Central memory CD4-positive, alpha-beta T cell (primary cell): ENCODE measurements around the gene AGPAT3.
A peak's percentile ranks its signal among the peaks of the same experiment; 100 is the strongest.

Source experiments
- DNase-seq: peaks from one replicate; pipeline ENCODE4 v3.0.0; 2022

Gene AGPAT3

DNA sequence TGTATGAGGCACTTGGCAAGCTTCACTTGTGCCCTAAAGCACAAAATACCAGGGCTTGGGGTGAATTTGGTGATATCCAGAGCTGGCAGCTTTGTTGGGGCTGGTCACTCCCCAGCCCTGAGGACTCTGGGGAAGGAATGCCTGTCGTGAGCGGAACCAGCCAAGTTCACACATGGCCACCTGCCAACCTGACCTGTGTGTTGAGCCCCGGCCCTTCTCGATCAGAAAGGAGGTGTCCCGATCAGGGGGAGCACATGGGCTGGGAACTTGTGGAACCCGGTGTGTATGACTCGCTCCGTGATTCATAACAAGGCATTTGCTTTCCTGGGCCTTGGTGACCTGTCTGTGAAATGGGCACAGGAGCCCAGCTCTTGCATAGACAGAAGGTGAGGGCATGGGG lies 43.1 kb downstream of the AGPAT3 start:
- DNase-seq: no peak

DNA sequence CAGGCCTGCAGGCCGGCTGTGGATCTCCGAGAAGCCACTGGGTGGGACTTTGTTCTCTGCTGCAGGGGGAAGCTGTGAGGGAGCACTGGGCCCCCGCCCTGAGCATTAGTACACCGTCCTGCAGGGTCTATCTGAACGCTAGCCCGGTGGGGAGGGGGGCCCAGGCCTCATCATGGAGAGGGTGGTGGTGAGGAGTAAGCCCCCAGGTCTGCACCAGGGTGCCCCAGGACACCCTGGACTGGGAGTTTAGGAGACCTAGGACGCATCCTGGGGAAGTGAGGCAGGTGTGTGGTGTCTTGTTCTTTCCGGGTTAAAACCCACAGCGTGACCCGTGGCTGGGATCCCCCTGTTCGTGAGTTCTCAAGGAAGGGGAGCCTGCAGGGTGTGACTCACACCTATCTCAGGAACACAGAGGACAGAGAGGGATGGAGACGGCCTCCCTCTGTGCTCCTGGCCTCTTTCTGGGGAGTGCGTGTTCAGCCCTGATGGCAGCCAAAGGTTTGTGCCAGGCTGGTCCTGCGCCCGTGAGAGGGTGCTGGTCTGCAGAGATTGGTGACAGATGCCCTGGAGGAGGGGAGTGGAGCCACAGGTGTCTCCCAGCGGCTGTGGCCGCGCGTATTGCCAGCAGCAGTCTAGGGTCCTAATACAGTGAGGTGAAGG lies 44.8 kb downstream of the AGPAT3 start:
- DNase-seq: no peak

DNA sequence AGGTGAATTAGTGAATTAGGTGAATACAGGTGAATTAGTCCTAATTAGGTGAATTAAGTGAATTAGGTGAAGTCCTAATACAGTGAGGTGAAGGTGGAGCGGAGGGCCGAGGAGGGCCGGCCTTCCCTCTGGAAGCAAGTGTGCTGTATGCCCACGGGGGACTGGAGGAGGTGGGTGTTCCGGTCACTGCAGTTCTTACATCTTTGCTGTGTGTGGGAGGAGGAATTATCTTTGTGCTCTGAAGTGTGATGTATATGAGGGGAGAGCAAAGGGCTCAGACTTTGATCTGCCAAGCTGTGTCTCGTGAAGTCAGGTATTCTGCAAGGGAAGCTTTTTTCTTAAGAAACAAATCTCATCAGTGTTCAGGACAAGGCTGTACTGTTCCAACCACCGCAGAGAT lies 45.4 kb downstream of the AGPAT3 start:
- DNase-seq: no peak

DNA sequence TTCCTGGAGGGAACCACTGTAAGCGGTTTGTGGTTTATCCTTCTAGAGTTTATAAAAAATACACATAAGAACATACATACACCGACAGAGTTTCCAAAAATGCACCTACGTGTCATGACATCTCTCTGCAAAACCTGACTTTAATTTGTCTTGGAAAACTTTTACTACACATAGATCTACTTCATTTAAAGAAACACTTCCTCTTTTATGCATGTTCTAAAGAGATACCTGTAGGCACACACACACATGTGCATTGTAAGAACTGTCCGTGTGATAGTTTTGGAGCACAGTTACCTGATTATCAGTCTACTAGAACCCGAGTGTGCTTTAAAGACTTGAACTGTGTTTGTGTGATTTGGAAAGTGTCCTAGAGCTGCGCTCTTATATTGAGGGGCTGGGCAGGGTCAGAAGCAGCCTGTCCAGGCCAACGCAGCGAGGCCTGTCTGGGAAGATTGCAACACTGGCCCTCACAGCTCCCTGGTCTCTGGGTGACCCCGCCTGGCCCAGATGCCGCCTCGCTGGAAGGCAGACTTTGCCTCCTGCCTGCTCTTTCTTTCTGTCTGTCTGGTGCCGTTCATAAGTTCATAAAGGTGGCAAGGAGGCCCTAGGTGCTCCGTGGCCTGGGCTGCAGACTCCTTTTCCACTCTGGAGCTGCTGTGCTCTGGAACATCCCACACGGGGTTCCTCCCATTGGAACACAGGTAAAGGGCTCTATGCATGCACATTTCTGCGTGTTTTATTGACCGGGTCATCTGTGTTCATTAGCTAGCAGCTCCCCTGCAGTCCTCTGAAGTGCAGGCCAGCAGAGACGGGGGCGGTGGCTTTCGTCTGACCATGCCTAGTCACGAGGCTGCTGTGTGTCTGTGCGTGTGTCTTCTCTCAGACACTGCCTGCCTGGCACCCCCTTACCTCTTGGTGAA lies 46.3 kb downstream of the AGPAT3 start:
- DNase-seq: no peak

DNA sequence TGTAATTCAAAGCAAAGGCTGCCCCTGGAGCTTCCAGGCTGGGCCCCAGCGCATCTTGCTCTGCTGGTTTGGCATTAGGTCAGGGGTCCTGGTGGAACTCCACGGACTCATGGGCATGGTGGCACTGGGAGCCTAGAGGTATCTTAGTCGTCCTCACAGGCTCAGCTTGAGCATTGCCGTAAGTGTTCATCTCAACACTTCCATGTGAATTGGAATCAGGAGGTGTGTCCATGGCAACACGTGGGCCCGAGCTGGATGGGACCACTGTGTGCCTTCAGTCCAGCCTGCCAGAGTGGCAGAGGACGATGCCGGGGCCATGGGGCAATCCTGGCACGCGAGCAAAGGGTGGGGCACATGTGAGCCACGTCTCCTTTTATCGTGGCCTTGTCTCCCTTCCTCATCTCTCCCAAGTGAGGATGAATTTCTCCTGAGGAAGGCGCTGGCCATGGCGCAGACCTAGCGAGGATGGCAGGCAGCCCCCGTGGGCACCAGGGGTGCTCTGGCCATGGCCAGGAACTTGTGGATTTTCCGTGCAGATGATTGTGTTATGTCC lies 47.0 kb downstream of the AGPAT3 start:
- DNase-seq: no peak

DNA sequence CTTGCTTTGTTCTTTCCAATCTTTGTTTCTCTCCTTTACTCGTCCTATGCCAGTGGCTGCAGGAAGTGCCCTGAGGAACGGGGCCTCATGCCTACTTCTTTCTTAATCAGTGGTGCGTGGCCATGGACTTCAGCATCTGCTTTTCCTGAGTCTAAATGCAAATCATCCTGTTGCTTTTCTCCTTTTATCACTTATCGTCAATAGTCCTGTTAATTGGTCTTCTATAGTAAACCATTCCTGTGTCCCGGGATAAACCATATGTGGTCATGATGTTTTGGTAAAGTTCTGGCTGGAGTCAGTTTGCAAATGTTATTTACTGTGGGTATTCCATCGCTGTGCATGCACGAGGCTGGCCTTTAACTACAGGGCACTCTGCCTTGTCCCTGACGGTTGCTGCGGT lies 47.5 kb downstream of the AGPAT3 start:
- no peak for DNase-seq

DNA sequence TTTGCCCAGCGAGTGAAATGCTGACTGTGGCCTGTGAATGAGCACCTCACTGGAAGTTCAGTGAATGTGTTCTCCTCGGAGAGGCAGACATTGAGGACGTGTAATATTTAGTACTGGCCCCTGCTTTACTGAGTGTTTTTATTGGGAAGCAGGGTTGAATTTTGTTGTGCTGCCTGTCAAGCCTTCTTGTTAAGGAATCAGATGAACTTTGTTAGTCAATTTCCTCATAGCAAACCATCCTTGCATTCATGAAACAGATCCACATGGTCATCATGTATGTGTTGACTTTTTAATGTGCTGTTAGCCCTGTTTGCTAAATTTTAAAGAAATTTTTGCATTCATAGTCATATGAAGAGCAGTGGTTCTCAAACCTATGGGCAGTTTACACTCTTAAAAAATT lies 47.9 kb downstream of the AGPAT3 start:
- DNase-seq: no peak

DNA sequence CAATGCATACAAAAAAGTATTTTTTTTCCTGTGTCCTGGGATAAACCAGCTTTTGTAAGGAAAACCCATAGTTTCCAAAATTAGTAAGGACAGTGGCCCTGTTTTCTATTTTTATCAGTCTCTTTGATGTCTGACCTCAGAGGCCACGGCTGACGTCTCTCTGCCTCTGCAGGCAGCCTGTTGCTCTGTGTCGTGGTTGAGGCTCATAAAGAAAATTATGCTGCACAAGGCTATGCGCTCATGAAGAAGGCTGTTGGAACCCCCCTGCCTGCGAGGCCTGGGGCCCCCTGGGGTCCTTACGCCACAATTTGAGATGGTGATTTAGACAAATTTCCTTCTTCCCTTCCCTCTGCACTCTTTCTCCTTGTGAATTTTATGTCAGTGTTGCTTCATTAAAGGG lies 48.9 kb downstream of the AGPAT3 start:
- DNase-seq: no peak

DNA sequence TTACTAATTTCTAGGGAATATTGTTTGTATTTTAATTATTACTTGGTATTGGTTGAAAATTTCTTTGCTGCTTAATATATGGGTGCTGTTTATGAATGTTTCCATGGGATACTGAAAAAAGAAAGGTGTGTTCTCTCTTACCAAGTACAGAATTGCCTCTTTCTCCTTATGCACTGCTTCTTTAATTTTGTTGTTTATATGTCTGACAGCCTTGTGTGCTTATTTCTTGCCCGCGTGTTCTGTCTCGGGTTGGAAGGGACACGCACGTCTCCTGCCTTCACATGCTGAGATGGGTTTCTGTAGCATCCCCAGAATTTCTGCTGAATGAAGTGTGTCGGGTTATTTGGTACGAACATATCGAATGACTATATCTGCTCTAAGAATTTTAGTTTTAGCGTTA lies 51.1 kb downstream of the AGPAT3 start:
- DNase-seq: no peak

DNA sequence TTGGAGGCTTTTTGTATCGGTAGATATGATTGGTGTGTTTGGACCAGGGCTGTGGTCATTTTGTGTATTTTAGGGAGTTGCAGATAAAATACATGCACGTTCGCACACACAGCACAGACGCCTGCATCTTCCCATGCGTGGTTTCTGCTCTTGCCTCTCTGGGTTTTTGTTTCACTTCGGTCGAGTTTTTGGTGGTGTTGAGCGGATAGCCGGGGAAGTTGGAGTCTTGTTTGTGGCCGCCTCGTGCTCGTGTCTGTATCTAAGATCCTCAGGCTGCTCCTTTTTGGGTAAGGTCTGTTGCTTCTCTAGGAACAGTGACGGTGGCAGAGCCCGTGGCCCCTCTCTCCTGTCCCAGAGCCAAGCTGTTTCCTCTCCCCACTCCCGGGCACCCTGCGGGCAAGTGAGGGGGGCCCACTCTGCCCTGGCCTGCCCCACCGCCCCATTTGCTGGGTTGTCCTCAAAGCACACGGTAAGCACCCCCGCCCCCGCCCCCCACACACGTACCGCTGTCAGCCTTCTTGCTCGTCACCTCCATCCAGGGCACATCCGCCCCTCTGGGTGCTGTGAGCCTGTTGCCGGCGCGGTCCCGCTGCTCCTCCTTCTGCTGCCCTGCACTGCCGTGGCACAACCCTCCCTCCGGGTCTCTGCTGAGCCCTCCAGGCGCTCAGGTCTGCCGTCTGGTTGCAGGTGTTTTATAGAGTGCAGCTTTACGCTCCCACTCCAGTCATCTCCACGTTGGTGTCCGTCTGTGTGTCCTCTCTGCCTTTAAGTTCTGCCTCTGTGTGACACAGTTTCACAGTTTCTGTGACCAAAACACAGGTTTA lies 51.9 kb downstream of the AGPAT3 start:
- DNase-seq: peak; percentile 72

DNA sequence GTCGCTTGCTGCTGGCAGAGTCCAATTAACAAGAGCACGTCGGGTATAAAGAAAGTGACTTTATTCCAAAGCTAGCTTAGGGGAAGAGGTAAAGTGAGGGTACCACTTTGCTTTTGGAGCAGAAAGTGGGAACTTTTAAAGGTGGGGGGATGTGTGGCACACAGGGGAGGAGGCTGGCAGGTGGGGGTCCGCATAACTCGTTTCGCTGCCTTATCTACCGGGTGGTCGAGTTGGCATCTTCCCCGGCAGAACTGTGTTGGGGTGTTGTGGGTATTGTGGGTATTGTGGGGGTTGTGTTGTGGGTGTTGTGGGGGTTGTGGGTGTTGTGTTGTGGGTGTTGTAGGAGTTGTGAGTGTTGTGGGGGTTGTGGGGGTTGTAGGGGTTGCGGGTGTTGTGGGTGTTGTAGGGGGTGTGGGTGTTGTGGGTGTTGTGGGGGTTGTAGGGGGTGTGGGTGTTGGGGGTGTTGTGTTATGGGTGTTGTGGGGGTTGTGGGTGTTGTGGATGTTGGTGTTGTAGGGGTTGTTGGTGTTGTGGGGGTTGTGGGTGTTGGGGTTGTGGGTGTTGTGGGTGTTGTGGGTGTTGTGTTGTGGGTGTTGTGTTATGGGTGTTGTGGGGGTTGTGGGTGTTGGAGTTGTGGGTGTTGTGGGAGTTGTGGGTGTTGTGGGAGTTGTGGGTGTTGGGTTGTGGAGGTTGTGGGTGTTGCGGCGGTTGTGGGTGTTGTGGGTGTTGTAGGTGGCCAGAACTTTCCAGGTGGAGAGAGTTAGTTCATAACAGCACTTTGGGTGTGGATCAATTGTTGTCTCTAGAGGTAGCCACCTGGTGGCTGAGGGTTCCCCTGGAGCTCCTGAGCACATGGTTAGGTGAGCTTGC lies 52.7 kb downstream of the AGPAT3 start:
- DNase-seq: no peak

DNA sequence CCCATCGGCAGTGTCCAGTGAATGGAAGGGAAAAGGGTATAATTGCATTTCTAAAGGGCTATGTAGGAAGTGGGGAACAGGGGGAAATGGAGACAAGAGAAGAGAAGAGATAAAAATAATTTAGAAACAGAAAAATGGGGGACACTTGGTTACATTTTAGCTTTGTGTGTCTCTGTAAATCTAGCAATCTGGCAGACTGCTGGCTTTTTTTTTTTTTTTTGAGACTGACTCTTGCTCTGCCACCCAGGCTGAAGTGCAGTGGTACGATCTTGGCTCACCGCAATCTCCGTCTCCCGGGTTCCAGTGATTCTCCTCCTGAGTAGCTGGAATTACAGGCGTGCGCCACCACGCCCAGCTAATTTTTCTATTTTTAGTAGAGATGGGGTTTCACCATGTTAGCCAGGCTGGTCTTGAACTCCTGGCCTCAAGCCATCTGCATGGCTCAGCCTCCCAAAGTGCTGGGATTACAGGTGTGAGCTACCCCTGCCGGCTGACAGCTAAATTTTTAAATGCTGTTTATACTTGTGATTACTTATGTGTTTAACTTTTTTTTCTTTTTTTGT lies 53.4 kb downstream of the AGPAT3 start:
- DNase-seq: no peak

DNA sequence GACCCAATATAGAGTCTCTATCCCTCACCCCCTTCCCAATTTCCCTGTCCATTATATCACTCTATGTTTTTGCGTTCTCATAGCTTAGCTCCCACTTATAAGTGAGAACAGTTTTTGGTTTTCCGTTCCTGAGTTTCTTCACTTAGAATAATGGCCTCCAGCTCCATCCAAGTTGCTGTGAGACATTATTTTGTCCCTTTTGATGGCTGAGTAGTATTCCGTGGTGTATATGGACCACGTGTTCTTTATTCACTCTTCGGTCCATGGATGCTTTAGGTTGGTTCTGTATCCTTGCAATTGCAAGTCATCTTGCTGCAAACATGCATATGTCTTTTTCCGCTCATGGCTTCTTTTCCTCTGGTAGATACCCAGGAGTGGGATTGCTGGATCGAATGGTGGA lies 54.3 kb downstream of the AGPAT3 start:
- no peak for DNase-seq

DNA sequence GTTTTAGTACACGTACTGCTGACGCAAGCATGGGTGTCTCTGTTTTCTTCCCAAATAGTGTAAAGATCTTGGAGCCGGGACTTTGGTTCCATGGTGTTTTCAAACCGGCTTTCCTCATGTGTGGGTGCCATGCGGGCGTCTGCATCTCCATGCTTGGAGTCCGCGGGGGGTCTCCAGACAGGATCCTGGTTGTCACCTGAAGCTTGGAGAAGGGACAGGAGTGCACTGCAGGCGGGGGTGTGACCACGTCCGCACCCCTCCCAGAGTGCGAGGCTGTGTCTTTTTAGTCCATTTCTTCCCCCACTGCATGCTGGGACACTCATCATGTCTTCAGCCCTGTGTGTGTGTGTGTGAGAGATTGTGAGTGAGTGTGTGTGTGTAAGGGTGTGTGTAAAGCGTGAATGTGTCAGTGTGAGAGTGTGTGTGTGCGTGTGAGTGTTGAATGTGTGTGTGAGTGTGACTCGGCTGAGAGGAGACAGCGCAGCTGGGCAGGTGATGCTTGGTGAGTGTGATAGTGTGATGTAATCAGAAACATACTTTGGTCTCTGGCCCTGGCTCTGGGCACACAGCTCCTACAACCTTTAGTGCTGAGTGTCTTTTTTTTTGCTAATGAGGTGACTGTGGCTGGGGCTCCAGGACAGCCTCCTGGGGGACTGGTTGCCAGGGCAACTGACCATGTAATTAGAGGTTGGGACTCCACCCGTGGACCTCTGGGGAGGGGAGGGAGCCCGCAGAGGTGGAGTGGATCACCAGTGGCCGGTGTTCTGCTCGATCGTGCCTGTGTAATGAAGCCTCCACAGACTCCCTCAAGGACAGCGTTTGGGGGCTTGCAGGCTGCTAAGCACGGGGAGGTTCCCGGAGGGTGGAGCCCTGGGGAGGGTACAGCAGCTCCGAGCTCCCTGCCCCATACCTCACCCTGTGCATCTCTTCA lies 55.1 kb downstream of the AGPAT3 start:
- no peak for DNase-seq

DNA sequence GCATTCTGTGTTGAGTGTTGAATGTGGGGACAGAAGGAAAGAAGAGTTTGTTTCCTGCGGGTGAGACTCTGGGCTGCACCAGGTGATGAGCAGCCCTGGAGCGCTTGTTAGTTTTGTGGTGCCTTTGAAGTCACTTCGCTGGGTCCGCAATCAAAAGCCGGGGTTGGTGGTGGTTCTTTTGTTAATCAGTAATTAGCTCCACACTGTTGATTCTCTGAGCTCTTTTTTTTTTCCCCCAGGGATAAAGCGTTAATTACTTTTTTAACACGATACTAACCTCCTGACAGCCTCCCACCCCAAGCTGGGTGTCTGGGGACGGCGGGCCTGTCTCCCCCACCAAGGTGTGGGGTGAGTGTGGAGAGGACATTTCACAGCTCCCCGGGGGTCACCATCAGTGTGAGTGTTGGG lies 56.6 kb downstream of the AGPAT3 start:
- DNase-seq: peak; percentile 52

DNA sequence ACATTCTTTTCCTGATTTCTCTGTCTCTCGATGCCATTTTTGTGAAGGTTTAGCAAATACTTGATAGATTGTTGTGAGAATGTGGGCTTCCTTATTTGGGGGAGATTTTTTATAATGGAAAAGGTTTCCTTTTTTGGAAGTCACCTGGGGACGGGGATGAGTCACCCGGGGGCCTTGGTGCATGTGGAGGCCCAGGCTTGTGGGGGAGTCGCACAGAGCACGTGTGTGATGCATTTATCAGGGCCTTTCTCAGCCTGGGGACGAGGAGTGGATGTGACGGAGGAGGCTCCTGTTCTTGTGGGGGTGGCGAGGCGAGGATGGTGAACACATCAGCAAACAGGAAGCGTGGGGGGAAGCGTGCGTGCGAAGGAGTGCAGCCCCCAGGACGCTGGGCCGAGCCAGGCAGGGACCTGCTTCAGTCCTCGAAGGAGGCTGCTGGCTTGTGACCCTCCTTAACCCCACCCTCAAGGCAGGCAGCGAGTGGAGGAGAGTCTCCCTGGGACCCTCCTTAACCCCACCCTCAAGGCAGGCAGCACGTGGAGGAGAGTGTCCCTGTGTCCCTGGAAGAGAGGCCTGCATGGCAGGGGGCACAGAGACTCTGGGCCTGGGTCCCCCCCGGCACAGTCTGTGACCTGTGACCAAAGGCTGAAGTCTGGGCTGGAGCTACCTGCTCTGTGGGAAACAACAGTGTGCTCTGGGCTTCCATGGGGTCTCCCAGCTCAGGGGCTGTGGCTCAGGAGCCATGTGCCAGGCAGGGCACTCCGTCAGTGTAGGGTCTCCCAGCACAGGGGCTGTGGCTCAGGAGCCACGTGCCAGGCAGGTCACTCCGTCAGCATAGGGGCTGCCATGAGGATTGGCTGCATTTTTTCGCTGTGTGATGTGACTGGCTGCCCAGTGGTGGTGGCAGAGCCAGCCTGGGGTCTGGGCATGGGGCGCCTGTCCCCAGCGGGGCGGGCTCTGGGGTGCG lies 57.2 kb downstream of the AGPAT3 start:
- DNase-seq: peak; percentile 38

DNA sequence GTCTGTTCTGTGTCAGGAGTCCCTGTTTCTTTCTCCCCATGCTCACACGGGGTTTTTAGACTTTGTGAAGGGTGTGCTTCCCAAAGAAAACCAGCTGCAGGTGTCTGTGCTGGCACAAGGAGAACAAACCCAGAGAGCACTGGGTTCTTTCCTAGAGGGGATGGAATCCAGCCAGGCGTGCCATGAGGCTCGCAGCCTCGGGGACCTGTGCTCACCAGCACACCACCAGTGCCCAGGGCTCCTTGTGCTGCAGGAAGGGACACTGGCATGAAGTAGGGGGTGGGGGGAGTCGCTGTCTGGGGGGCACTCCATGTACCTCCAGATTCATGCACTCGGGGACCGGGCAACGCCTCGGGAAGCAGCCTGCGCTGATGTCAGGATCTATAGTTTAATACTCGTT lies 57.9 kb downstream of the AGPAT3 start:
- DNase-seq: no peak

DNA sequence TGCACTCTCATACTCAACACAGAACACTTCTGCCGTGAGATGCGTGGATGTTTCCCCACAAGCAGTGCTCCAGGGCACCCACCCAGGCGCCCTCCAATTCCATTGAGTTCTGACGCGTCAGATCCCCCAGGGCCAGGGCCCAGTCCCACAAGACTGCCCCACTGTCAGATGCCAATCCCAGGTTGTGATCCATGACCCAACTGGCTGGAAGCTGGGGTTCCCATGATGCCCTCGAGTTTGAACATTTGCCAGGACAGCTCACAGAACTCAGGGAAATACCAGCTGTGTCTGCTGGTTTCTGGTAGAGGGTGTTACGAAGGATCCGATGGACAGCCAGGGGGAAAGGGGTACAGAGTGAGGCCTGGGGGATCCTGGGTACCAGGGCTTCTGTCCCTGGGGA lies 58.4 kb downstream of the AGPAT3 start:
- no peak for DNase-seq

DNA sequence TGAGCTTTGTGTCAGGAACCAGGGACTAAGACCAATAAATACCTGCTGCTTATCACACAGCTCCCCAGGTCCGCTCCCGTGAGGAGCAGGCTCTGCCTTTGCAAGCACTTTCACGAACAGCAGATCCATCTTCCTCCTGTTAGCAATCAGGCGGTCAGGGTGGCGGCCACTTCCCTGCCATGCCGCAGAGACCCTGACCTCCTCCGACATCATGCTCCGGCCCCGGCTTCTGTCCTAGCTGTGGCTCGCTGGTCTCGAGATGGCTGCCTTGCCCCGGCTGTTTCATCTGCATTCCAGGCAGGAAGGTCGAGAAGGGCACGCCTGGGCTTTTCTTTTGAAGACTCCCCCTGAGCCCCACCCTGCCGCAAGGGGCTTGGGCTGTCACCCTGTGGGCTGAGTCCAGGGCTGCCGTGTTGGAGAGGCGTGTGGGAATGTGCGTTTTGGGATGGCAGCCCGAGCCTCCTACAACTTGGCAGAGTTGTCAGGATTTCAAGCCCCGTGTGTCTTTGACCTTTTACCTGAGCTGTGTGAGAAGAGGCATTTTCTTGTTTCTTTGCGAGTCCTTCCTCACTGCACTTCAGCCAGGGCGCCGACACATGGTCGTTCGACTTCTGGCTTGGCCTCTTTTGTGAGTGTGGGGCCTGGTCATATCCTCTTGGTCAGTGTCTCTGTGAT lies 59.5 kb downstream of the AGPAT3 start:
- no peak for DNase-seq
